NCI-H1417 (cell line): ENCODE data around the gene DACT2.

Source experiments
- DNase-seq, 3 experiments: peaks; one replicate each; lab custom pipeline; 2025; lab: John Stamatoyannopoulos, UW

DACT2 gene

DNA sequence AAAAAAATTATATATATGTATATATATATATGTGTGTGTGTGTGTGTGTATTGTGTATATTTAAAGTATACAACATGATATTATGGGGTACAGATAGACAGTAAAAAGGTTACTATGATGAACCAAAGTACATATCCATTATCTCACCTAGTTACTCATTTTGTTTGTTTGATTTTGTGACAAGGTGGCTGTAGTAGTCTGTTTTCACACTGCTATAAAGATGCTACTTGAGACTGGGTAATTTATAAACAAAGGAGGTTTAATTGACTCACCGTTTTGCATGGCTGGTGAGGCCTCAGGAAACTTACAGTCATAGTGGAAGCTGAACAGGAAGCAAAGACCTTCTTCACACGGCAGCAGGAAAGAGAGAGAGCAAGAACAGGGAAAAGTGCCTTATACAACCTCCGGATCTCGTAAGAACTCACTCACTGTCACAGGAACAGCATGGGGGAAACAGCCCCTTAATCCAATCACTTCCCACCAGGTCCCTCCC is 30.2 kb upstream of the DACT2 start:
- no peak for DNase-seq

DNA sequence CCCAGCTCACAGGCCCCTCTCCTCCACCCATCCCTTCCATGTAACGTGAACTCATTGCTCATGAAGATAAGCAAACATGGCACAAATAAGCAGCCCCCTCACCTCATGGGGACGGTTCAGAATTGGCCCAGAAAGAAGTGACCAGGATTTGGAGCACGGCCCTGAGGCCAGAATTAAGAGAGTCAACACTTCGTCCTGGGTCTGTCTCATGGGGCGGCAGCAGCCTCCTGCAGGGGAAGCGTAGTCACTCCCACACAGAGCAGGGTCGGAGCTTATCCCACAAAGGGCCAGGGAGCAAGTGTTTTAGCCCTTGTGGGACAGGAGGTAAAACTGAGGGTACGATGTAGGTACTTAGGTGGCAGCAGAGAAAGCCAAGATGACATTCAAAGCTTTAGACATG is 28.6 kb upstream of the DACT2 start:
- DNase-seq = no peak

DNA sequence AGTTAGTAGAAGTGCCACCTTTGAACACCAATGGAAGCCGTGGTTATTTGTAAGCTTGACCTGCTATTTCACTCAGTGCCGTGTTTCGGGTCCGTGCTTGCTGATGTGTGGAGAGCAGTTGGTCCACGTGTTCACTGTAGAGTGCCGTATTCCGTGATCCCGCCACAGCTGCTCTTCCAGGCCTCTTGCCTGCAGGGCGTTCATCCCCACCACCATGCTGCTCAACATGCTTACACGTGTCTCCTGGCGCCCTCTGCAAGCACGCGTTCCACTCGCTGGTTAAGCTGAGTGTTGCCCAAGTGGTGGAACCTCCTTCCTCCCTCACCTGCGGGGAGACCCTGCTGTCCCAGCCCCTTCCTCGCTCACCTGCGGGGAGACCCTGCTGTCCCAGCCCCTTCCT is 28.0 kb upstream of the DACT2 start:
- DNase-seq = no peak

DNA sequence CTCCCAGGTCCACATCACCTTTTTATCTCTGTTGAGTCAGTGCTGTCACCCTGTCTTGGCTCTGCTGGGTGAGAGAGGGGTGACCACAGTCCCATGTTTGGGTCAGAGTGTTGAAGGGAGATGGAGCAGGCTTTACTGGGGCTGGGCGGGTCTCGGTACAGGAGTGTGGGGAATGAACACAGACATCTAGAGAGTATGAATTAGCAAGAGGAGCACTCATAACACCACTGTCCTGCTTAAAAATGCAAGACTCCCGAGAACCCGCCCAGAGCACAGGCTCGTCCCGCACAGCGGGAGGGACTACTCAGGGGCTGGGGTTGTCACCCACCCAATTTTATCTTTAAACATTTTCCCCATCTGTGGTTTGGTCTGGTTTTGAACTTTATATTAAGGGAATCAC is 27.5 kb upstream of the DACT2 start:
- no peak for DNase-seq

DNA sequence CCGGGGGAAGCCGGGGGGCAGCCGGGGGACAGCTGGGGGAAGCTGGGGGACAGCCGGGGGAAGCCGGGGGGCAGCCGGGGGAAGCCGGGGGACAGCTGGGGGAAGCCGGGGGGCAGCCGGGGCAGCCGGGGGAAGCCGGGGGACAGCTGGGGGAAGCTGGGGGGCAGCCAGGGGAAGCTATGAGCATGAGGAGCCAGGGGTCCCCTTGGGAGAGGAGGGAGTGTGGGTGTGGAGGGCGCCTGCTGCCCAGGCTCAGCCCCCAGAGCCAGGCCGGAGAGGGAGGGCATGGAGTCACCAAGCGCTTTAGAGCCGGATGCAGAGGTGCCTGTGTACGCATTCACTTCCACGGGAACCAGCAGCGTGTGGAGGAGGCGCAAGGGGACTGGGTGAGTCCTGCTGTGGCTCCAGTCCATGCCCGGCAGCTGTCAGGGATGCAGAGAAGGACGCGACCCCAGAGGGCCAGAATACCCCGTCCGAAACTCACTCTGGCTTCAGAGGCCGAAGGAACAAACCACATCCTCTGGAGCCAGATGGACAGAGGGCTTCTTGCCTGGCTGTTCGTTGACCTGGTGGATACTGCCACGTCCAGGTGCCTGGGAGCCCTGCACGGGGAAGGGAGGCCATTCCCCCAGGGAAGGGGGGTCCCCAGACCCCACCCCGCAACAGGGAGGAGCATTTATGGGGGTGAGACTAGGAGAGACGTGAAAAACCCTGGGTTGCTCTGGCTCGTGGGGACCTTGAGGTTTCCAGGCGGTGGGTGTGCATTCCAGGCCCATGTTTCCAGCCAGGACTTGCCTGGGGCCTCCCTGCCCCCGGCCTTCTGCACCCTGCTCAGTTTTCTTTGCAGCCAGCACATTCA is 26.5 kb upstream of the DACT2 start:
- no peak for DNase-seq

DNA sequence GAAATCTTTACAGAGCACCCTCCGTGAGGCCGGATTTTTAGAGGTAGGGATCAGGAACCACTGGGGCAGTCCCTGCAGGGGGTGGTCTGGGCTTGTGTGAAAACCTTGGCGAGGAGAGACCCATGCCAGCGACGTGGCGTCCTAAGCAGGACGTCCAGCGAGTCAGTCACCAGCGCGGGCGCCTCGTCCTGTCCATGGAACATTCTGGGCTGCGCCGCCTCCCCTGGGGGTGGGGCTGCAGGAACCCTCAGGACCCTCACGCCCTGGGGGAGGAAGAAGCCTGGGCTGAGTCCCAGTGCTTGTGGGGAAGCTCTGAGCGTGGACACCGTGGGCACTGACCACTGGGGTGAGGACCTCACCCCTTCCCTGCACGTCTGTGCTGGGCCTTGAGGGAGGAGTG is 25.7 kb upstream of the DACT2 start:
- DNase-seq = no peak

DNA sequence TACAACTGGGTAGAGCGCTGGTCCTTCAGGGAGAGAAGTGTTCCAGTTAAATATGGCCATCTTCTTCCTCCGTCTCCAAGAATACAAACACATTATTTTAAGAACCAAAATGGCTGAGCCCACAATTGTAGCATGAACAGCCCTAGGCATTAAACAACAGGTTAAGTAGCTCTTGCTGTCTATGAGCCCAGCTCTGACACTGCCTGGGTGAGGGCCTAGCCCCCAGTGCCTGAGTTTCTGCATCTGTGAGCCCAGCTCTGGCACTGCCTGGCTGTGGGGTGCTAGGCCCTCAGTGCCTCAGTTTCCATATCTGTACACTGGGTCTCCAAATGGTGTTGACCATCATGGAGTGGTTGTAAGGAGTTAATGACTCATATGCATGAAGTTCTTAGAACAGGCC is 24.8 kb upstream of the DACT2 start:
- DNase-seq = no peak

DNA sequence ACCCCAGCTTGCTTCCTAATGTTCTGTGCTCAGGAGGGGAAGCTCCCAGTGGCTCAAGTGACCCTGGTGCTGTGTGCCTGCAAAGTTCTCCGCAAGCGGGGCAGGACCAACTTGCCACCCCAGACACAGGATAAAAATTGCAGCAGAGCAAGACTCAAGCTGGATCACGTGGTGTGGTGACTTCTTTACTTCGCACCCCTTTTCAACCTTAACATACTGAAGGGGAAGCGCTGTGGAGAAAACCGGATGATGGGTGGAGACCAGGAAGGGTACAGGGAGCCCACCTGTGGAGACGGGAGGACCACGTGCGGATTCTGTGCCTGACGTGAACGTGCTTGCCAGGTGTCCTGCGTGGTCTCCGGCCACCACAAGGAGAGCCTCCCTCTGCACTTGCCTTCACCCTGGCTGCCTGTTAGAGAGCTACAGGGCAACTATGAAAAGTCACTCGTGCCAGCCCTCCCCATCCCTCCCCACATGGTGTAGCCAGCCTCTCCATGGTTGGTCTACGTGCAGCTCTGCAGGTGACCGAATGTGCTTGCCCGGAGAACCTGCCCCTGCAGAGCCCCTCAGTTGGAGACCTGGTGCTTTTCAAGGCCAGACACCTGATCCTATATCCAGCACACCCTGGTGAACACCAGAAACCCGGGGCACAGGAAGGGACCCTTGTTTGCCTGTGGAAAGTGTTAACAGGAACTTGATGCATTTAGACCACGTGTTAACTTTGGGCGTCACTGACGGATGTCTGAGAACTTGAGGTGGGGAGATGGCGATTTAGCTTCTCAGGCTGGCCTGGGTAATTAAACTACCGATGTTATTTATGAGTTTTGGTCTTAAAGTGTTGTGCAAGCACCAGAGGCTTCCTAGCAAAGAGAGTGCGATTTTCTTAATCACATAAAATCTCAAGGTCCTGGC is 23.9 kb upstream of the DACT2 start:
- DNase-seq = peak in 2 of 3 experiments; percentile 19 to 67

DNA sequence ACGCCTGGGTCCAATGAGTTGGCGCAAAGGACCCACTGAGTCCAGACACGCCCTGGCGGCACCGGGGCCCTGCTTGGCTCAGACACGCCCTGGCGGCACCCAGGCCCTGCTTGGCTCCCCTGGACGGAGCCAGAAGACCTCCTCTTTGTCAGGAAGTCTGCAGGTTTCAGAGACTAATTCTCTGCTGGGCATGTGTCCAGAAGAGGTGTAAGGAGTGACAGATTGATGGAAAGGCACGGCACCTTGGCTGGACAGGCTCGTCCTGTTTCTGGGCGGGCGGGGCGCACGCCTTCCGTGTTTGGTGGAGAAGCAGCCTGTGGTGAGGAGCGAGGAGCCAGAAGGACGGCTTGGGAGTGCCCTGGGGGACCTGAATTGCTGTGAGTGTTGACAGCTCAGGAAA is 23.1 kb upstream of the DACT2 start:
- DNase-seq = no peak

DNA sequence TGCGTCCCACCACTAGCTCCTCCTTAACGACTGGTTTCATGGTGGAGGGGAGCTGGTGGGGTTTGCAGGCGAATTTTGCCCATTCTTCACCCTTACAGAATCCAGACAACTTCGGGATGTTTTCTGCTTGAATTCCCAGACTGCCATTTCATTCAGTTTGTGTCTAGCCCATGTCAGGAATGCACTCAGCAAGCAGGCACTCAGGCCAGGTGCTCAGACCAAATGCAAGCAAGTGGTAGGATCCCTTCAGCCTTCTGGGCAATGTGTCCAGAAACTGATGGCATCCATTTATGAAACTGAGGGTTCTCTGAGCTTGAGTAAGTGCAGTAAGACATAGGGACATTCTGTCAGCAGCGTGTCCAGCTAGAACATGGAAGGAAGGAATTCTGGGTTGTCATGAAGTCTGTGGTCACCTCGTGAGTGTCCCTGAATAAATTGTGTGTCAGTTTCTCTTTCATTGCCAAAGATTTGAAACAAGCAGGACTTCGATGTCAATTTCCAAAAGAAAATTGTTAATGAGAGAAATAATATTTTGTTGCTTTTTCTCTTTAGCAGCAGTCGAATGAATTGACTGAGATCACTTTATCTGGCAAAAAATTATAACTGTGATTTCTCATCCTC is 21.8 kb upstream of the DACT2 start:
- DNase-seq = no peak

DNA sequence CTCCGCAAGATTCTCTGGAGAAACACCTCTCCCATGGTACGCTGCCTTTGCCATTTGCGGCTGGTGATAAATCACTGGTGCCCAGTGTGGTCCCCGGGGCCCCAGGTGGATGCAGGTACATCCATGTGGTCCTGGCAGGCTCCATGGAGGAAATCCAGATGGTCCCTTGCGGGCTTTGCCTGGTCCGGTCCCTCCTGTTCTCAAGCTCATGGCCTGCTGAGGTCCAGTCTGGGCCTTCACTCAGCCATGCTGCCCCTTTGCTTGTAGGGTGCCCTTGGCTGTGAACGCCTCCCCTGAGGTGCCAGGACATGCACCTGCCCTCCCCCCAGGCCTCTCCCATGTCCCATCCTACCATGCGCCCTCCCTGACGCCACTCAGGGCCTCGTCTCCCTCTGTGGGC is 21.2 kb upstream of the DACT2 start:
- no peak for DNase-seq

DNA sequence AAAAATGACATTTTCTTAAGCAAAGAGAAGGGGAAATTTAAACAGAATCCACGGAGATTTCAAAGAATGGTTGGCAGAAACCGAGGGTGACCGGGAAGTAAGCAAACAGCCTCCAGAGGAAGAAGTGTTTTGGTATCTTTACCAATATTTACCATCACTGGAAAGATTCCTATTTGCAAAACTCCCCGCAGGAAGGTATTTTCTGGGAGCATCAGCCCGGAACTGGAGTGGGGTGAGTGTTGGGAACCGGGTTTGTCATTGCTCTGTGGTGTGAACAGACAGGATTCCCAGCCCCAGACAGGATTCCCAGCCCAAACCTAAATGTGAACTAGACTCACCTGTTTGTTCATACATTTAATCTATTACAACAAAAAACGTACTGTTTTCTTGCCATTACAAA is 19.2 kb upstream of the DACT2 start:
- no peak for DNase-seq

DNA sequence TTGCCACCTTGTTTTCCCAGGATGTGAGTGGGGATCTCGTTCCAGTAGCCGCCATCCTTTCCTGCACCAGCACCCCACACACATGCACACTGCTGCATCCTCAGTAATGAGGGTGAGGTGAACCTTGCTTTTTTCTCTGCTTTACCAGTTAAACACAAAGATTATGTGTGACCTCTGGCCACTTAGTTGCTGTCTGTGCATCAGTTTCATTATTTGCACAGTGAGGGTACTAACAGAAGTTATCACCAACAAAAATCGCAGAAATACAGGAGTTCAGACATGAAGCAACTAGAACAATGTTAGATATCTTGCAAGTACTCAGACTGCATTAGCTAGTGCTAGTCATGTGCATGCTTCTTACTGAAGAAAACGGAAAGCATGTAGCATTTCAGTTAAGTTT is 17.4 kb upstream of the DACT2 start:
- DNase-seq = no peak

DNA sequence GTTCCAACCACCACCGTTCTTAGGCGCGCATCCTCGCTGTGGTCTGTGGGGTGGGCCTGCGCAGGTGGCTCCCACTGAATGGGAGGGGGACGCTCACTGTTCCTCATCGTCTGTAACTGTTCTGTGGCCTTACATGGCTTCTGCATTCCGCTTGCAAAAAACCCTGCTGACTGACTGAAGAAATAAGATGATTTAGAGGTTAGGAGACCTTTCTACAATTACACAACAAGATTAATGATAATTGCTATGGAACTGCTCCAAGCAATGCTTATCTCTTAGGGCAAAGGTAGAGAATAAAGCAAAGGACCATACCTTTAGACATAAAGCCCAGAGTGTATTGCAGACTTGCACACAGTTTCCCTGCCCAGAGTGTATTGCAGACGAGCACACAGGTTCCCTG is 14.4 kb upstream of the DACT2 start:
- DNase-seq = no peak

DNA sequence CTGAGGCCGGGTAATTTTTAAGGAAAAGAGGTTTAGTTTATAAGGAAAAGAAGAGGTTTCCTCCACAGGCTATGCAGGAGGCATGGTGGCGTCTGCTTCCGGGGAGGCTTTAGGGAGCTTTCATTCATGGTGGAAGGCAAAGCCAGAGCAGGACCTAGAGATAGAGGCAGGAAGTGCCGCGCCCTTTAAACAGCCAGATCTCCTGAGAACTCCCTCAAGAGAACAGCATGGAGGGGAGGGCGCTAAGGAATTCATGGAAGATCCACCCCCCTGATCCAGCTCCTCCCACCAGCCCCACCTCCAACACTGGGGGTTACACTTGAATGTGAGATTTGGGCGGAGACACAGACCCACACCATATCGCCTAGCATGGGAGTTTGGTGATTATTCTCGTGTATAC is 13.9 kb upstream of the DACT2 start:
- DNase-seq = no peak

DNA sequence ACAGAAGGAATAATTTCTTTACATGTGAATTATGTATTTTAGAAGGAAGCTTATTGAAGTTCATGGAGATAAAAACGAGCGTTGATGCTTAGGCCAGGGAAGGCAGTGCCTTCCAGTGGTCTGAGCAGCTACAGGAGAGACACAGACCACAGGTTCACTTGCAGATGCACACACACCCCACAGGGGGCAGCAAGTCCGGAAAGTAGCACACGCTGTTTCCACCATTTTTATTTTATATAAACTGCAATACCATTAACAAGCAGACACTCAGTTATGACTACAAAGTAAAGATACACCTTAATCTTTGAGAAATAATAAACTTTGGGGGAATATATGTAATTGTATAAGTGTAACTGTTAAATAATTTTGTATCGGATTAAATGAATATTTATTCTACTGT is 13.5 kb upstream of the DACT2 start:
- DNase-seq = peak in 1 of 3 experiments; percentile 15

DNA sequence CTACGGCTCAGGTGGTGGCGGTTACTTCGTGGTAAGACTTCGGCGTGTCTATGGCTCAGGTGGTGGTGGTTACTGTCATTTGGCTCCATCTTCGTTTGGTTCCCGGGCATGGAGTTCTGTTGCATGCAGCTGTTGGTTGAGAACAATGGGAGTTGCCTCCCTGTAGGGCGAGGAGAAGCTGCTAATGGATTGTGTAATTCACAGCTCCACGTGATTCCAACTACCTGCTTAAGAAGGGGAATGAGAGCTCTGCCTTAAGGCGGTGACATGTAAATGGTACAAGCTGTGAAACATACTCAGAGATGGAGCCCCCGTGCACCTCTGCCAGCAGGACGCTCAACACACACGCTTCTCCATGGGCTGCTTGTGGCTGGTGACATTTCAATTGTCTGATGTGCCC is 12.4 kb upstream of the DACT2 start:
- peak; percentile 38 to 81 (median 44) for DNase-seq

DNA sequence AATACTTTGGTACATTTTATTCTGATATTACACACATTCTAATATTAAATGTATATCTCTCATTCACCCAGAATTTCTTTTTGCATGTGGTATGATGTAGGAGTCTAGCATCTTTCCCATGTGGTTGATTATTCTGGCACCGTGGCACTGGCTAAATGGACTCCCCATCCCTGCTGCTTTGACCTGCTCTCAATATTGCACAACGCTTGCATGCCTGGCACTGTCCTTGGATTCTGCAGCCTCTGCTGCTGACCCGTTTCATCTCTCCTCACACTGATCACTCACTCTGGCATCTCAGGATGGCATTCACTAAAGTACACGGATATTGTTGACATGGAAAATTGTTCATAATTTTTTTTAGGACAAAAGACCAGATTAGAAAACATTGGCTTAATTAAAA is 11.5 kb upstream of the DACT2 start:
- DNase-seq = no peak

DNA sequence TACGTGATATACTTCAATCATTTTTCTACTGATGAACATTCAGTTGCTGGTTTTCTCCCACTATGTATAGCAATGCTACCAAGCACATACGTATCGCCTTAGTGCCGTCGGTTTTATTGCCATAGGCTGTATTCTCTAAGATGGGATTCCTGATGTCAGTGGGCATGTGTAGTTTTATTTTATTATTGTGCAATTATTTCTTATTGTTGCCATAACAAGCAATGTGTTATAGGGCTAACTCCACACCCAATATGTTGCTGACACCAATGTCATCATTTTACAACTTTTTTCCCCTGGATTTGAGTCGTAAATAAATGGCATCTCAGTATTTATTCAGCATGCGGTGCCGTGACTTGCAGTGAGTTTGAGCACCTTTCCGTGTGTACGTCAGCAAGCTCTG is 10.8 kb upstream of the DACT2 start:
- DNase-seq = no peak

DNA sequence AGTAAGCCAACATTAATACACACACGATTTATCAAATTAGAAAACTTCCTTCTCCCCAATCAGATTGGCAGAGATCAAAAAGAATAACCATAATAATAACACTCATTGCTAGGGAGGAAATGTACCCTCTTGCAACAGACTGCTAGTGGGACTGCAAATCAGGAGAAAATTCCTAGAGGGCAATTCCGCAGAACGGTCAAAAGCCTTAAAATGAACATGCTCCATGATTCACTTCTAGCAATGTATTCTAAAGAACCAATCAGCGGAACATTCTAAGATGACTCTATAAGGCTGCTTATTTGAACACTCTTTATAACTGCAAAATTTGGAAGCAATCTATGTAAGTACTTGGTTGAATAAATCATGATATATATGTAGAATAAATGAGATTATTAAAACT is 8.5 kb upstream of the DACT2 start:
- DNase-seq = no peak

DNA sequence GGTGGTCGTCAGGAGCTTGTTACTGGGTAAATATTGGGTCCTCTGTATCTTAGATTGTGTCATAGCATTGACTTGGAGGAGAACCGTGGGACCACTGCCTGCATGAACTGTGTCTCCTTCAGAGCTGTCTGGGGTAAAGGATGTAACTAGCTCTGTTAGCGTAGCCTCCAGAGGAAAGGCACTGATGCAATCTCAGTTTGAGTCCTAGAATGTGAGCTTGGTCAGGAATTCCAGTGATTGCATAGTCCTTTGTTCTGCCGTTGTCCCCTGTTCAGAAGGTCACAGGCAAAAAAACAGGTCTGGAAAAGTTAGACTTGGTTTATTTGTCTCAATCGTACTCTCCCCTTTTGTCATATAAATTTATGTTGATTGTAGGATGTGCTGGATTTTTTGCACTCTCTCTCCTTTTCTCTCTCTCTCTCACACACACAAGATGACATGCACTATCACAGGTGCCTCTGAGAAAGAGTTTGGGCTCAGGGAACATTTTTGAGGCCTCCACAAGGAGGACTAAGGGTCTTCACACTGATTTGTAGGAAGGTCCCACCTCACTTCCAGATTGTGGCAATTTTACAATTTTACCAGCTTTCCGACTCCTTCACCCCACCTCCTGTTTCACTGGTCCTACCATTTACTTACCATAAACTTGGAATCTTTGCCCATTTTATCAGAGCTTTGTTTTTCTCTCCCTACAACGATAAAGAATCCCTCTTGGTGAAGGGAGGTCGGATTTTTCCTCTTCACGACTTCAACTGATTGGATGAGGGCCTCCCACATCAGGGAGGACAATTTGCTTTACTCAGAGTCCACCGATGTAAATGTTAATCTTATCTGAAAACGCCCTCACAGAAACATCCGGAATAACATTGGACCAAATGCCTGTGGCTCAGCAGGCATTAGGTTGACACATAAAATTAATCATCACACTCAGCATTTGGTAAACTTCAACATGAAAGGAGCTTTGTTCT is 7.0 kb upstream of the DACT2 start:
- no peak for DNase-seq
